ENCODE data around the gene TRMT6.

DNA sequence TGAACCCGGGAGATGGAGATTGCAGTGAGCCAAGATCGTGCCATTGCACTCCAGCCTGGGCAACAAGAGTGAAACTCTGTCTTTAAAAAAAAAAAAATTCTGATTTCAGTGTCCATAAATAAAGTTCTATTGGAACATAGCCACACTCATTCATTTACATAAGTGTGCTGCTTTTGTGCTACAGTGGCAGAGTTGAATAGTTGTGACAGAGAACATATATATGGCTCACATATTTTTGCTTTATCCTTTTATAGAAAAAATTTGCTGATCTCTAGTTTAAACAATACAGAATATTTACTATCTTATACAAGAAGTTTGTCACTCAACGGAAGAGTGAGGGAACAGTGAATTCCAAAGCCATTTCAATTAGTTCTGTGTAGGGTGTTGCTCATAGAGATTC lies 18.1 kb upstream of the TRMT6 start:
- TF ChIP-seq, protein P1, sequence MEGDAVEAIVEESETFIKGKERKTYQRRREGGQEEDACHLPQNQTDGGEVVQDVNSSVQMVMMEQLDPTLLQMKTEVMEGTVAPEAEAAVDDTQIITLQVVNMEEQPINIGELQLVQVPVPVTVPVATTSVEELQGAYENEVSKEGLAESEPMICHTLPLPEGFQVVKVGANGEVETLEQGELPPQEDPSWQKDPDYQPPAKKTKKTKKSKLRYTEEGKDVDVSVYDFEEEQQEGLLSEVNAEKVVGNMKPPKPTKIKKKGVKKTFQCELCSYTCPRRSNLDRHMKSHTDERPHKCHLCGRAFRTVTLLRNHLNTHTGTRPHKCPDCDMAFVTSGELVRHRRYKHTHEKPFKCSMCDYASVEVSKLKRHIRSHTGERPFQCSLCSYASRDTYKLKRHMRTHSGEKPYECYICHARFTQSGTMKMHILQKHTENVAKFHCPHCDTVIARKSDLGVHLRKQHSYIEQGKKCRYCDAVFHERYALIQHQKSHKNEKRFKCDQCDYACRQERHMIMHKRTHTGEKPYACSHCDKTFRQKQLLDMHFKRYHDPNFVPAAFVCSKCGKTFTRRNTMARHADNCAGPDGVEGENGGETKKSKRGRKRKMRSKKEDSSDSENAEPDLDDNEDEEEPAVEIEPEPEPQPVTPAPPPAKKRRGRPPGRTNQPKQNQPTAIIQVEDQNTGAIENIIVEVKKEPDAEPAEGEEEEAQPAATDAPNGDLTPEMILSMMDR (IDR thresholded peaks at IDR 0.05) = no peak
- no peak for TF ChIP-seq POLR2A (IDR thresholded peaks at IDR 0.05)
